Stimulated activated naive CD4-positive, alpha-beta T cell treated with Interleukin-2 at 50 U/mL for 16 hours (primary cell): Measurements from ENCODE around the gene GNPNAT1.

Experiments
- DNase-seq: peaks from one replicate; lab custom pipeline; 2025; lab: John Stamatoyannopoulos, UW

The GNPNAT1 gene

DNA sequence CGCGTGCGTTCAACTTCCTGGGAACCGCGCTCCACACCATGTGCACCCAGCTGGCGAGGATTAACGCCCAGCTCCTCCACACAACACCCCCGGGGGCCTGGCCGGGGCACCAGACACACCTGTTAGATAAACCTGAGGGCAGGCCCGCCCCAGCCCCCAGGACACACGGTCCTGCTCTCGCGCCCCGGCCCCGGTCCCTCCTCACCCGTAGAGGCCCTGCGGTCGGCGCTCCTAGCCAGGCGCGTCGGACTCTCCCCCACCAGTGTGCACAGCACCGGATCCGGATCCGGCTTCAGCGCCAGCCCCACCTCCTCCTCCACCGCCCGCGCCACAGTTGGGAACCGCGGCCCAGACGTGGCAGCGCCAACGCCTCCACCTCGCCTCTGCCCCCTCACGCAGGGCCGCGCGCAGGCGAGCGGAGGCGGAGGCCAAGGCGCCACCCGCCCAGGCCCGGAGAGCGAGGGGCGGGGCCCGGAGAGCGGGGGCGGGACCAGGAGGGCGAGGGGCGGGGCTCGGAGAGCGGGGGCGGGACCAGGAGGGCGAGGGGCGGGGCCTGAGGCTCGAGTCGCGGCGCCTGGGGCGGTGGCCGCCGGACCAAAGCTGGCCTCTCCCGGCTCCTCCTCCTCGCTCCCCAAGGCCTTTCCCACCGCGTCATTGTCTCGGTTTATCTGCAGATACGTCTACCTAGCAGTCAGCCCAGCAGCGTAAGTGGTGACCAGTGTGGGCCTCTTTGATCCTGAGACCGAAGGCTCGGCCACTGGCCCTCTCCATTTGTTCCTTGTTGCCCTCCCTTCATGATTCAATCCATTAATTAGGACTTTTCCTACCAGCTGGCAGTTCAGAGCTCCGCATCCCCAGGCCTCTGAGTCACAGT lies at the start of gene GNPNAT1:
Gene GNPNAT1, minus strand, starts transcription at position 385 of the 874 bp plus-strand sequence. CDS start 6,957 bp downstream, outside the sequence.
- DNase-seq, result peak; percentile 85

DNA sequence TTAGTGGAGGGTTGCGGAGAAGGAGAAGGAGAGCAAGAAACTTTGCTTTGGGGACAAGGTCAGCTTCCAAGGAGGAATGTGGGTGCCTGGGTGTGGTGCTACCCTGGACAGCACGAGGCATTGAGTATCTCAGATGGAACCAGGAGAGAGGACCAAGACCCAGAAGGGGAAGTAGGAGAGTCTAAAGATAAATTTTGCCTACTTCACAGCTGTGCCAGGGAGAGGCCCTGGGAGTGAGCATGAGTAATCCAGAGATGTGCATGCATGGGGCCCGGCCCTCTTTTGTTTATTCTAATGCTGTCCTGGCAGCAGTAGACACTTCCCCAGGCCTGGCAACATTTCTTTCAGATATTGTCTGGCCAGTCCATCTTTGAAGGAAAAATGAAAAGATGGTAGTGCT lies 49.5 kb upstream of the GNPNAT1 start:
- no peak for DNase-seq

DNA sequence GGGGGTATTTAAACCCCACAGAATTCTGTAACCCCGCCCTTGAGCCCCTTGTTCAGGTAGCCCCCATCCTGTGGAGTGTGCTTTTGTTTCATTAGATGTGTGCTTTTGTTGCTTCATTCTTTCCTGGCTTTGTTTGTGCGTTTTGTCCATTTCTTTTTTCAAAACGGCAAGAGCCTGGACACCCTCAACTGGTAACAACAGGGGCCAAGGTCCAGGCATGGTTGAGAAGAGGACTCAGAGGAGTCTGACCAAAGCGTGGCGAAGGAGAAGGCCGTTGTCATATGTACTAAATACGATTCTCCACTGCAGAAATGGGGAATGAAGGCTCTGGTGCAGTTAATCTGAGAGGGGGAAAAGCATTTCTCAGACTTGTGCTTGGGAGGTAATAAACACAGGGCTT lies 46.0 kb upstream of the GNPNAT1 start:
- DNase-seq, result no peak

GRCh38 chr14:52836063-52836462 lies 44.7 kb upstream of the GNPNAT1 start:
- DNase-seq, result no peak

DNA sequence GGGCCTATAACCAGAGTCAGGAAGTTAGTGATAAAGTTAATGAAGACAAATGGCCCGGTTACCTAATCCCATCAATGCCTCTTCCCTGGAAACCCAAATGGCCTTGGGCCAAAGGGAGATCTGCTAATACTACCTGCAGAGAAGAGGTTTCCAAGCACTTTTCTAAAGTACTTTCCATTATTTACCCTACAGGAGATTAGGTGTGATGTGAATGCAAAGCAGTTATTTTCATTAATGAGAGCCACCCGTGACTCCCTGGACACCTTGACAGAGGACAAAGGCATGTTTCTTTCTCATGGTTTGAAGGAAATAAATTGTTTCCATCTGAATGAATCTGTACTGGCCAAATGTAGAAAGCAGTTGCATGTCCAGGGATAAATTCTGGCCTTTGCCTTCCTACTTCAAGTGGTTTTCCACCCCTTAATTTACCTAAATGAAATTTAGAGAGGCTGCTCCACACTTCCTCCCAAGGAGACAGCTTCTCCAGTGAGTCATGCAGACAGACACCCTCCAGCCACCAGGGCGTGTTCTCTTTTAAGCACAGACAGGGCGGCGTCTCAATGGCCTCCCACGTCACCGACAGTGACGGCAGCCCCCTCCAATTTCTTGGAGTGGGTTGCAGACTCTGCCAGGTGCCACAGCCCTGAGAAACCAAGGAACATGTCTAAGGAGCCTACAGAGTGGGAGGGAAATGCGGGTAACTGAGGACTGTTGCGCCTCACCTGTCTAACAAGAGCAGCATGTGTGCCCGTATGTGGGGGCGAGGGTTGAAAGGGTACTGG lies 43.9 kb upstream of the GNPNAT1 start:
- DNase-seq, result no peak

DNA sequence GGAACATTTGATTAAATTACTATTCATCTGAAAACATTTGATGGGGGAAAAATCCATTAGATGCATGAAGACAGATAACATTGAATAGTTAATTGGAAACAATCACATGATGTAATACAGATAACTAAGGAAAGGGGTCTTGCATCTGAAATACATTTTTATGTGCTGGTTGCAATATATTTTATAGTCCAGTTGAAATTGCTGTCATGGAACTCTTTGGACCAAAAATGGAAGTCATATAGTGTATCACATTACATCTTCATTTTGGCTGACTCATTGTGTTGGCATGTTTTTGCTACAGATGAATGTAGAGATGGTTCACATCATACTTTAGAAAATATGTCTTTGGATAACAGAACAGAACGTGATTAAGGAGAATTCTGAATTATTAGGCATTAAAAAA lies 43.0 kb upstream of the GNPNAT1 start:
- no peak for DNase-seq

DNA sequence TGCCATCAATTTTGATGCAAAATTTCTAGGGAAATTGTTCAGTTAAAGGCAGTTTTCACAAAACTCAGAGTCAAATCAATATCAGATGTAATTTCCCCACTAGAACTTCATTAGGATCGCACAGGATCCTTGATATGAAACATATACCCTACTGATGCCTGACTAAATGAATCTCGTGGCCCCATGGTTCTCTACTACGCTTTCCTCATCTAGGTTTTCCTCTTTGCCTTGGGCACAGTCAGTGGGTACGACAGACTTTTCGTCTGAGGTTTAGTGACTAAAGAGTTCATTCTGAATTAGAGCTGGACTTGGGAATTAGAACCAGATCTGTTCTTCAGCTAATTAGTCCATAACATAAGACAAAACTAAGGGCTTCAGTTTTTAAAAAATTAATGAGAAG lies 42.5 kb upstream of the GNPNAT1 start:
- no peak for DNase-seq

GRCh38 chr14:52829527-52830185 lies 38.2 kb upstream of the GNPNAT1 start:
- no peak for DNase-seq

GRCh38 chr14:52827426-52827825 lies 36.0 kb upstream of the GNPNAT1 start:
- DNase-seq, result no peak

DNA sequence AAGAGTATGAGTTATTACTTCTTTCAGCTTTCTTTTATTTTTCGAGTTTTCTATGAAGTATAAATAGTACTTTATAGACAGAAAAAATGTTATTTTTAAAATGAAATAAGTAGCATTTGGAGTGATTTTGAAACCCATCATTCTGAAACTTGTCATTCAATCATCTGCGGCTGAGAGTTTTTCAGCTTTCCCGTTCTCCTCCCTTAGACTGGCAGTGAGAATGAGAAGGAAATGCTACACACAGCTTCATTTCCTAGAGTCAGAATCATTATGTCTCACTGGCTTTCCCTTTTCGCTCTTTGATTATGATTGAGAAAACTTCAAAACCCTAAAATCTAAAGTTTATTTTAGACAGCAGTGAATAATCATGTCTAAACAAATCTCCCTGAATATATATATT lies 33.7 kb upstream of the GNPNAT1 start:
- no peak for DNase-seq

DNA sequence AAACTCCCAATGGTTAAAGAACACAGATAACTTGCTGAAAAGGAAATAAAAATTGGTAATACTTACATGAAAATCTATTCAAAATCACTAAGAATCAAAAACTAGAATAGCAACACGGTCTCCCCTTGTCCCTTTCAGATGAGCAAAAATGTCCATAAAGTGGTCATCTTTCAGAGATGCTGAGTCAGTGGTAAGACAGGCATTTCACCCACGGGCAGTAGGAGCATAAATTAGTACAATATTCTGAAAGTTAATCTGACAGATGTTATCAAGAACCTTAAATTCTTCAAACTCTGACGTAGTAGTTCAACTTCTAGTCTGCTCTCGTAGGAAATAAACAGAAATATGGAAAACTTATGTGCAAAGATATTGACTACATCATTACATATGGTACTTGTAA lies 33.1 kb upstream of the GNPNAT1 start:
- DNase-seq, result no peak

DNA sequence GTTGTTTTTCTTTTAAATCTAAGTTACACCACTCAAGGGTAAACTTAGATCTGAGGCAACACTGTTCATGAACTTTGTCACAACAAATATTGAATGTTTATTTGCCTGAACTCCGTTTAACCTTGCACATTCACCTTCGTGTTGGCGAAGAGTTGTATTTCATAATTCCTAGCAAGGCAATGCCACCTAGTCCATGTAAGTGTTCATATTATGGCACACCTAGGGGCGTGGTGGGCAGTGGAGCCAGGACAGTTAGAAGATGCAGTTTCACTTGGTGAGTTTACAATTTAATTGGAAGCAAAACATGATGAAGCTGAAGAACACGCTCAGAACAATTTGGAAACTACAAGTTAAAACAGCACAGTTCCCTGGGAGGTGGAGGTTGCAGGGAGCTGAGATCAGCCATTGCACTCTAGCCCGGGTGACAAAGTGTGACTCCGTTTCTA lies 30.4 kb upstream of the GNPNAT1 start:
- no peak for DNase-seq

GRCh38 chr14:52808101-52808500 lies 16.7 kb upstream of the GNPNAT1 start:
- no peak for DNase-seq

DNA sequence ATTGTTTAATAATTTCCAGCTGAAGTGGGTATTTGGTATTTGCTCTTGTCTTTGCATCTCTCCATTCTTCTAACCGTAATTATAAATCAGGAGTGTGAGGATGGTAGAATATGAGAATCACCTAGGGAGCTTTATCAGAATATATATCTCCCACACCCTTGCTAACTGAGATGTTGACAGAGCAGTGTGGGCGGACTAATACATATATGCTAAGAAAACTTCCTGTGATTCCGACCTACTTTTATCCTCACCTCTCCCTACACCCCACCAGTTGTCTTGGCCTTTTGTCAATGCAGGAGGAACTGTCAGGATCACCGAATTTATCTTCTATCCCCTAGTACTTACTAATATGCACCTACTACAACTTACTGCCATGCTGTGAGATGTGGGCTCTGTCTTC lies 14.7 kb upstream of the GNPNAT1 start:
- DNase-seq, result no peak

GRCh38 chr14:52802597-52802996 lies 11.2 kb upstream of the GNPNAT1 start:
- no peak for DNase-seq

GRCh38 chr14:52801014-52801712 lies 9.8 kb upstream of the GNPNAT1 start:
- DNase-seq, result no peak

DNA sequence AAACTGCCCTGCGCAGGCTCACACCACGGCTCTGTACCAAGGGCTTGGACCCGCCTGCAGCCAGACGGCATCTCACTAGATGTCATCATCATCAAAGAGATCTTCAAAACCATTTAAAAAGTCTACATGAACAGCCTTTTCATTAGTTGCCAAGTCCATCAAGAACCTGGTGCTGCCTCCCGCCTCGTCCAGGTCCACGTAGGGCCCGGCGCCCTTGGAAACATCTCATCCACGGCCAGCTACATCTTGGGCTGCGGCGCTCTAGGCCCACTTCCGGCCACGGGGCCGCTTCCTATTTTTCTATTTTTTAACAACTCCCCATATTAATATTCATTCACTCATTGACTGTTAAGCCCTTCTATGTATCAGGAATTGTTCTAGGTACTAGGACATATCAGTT lies 7.4 kb upstream of the GNPNAT1 start:
- DNase-seq, result no peak

GRCh38 chr14:52797653-52798052 lies 6.2 kb upstream of the GNPNAT1 start:
- DNase-seq, result no peak

GRCh38 chr14:52793061-52793460 lies 1.7 kb upstream of the GNPNAT1 start:
- no peak for DNase-seq

DNA sequence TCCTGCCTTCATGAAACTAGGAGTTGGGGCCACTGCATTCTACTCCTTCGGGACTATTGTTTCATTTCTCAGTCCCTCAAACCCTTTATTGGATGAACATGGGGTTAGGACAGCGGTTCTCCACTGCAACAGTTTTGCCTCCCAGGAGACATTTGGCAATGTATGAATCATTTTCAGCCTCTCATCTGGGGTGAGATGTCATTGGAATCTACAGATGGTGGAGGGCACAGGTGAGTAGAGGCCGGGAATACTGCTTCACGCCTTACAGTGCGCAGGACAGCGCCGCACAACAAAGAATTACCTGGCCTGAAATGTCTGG lies 649 bp upstream of the GNPNAT1 start:
- DNase-seq, result no peak

GRCh38 chr14:52790756-52791222 lies 618 bp downstream of the GNPNAT1 start:
- DNase-seq, result no peak
